Renal cortical epithelial cell (primary cell): Measurements from ENCODE around the gene KIAA0408. TPM values are rescaled to one million over a fixed set of nuclear protein-coding genes. Genes with fewer than 3 reads are reported as not detected.
A peak's percentile ranks its signal among the peaks of the same experiment; 100 is the strongest.

Experiments
- DNase-seq: peaks from one replicate; pipeline ENCODE4 v3.0.0-alpha.2; 2011; ENCODE audit warnings: low read depth
- total RNA-seq: library from RNA; depleted of rRNA; stranded (reverse); fragments of >200 nt; gene quantifications from 2 replicates; pipeline ENCODE4 v1.2.3, GENCODE V29; 2014

The KIAA0408 gene
- total RNA-seq = 1.0 and 4.4 TPM in 2 replicates

DNA sequence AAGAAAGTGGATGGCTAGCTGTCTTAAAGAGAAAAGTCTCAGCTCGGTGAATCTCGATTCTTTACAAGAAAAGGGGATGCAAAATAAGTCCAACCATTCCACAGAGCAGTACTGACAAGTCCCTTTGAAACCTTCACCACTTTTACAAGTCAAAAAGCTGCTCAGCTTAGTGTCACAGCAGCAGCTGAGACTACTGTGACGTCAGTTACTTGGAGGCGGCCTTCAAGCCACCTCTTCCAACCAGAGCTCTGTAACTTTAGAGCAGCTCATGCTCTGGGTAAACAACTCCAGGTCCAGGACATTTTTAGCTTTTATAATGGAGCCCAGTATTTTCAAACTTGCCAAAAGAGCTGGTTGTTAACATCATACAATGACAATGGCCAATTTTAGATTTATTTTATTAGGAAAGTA is at the start of gene KIAA0408:
Gene KIAA0408, minus strand, starts transcription at position 159 of the 411 bp plus-strand sequence. CDS start 5,408 bp downstream, outside the sequence.
- DNase-seq = peak; percentile 58

DNA sequence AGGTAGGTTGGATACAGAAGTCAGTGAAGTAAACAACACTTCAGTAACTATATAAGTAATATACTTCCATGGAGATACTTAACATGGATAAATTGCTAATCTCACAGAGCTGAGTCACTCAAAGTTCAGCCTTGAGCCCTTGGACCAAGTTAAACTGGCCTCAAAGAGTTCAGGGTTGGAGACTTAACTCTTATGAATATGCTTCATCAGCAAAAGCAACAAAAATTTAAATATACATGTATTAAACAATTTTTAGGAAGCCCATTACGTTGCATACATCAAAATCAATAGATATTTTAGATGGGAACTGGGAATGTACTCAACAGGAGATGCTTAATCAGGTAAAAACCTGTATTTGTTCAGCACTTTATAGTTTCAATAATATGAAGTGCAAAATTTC is 47.7 kb upstream of the KIAA0408 start:
- no peak for DNase-seq

DNA sequence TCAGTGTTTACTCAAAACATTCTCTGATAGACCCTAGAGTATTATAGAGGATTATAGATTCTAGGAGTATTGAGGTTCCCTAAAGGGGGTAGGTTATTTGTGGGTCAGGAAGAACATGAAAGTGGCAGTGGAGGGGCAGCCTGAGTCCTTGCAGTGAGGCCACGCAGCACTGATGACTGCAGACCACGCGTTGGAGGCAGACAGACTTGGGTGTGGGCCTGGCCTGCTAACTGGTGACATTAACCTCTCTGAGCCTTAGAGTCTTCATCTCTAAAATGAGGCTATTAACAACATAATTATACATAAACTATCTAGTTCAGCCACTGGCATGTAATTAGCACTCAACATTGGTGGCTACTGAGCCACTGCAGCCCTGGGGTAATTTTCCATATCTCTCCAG is 43.8 kb upstream of the KIAA0408 start:
- no peak for DNase-seq

DNA sequence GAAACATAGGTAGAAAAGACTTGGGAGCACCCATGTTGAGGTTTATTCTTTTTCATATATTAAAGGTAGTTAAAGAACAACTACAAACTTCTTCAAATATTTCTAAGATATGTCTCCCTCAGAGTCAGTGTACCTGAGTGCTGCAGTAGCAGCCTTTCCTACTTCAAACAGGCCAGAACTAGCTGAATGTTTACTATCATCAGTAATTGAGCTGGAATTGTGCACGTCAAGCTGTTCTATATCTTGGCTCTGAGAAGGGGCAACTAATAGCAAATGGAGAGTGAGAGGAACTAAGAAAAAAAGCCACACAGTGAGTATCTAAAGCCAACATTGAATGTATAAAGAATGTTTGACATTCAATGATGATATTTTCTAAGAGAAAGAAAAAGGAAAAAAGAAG is 38.2 kb upstream of the KIAA0408 start:
- no peak for DNase-seq

DNA sequence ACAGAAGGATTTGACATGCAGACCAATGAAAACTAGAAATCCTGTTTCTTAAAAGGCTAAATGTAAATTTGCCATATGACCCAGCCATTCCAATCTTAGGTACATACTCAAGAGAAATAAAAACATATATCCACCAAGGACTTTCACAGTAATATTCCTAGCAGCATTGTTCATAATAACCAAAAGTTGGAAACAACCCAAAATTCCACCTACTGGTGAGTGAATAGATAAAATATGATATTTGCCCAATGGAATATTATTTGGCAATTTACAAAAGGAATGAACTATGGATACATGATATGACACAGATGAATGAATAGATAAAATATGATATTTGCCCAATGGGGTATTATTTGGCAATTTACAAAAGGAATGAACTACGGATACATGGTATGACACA is 37.3 kb upstream of the KIAA0408 start:
- no peak for DNase-seq

DNA sequence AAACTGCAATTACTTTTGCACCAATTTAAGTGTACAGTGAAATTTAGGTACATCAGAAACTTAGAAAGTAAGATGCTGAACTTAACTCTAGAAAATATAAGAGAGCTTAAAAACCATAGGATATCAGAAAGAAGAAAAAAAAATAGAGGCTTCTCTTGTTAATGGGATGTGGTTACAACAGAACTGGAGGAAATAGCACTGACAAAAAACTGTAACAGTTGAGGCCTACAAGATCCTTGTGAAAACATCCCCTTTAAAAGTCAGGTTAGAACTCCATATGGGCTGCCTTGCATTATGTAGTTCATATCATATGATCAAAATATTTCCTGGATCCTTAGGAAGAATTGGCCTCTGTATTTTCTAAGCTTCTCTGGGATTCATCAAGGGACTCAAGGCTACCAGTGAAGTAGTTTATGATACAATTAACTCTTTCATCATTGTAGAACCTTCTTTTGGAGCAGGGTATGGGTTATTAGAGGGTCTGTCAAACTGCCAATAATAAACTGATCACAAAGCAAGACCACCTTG is 35.1 kb upstream of the KIAA0408 start:
- no peak for DNase-seq

DNA sequence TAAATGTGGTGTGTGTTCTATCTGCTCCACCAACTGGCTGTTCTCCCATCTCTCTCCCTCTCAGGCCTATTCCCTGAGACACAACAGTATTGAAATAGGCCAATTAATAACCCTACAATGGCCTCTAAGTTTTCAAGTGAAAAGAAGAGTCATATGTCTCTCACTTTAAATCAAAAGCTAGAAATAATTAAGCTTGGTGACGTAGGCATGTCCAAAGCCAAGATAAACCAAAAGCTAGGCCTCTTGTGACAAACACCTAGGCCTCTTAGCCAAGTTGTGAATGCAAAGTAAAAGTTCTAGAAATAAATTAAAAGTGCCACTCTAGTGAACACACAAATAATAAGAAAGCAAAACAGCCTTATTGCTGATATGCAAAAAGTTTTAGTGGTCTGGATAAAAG is 30.1 kb upstream of the KIAA0408 start:
- DNase-seq = no peak

DNA sequence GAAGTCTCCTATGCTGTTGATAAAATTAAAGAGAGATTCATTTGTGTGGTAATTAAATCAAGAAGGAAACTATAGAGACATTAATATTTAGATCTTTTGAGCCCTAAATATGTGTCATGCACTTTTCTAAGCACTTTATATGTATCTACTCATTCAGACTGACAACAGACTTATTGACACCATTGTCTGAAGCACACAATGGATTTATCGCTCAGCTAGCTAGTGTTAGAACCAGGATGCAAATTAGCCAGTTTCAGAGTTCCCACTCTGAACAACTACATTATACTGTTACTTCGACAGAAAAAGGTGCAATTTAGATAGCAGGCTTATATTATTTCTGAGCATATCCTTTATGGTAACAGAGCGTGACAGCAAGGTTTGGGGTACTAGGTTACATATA is 27.7 kb upstream of the KIAA0408 start:
- no peak for DNase-seq

DNA sequence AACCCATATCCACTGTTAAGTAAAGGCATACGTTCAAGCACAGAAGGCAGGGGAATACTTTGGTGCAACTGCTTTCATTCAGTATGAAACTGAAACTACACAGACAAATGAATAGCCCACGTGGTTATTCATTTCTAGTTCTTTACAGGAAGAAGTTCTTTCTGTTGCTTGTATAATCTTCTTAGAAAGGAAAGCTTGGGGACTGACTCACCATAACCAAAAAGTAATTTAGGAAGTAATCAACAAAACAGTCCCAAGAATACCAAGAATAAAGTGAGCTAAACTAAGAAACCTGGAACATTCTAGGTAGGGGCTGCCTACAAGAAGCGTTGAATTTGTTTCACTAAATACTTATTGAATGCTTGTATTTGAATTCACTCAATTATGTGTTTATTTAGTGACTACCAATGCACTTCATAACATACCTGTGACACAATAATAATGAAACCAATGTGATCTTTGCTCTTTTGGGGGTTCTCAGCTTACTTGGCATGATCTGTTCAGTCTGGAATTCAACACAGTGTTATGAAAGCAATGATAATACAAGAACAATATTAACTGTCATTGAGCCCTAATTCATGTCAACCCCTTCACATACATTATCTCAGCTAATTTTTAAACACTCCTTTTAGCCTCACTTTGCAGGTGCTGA is 25.1 kb upstream of the KIAA0408 start:
- peak; percentile 86 for DNase-seq

DNA sequence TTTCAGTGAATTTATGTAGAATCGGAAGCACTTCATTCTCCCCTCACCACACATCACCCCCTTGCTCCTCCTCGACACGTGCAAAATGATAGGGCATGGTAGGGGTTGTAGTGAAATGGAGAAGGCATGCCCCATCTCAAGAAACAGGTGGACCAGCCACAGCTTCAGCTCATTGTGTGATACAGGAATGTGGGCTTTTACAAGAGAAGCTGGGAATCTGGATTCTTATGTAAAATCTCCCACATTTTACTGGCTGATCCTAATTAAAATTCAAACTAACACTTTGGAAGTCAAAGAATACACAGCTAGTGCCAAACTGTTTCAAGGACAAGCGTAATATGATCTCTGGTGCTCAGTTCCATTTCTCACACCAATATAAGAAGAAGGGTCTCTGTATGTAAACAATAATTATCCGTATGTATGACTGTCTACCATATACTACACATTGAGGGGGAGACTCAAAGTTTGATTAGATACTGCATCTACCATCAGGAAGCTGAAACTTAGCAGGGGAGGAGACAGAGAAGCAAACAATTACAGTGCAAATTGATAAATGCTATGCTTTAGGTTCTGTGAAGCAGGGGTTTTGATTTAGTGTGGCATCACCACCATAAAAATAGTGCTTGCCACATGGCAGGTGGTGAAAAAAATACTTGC is 24.3 kb upstream of the KIAA0408 start:
- no peak for DNase-seq

DNA sequence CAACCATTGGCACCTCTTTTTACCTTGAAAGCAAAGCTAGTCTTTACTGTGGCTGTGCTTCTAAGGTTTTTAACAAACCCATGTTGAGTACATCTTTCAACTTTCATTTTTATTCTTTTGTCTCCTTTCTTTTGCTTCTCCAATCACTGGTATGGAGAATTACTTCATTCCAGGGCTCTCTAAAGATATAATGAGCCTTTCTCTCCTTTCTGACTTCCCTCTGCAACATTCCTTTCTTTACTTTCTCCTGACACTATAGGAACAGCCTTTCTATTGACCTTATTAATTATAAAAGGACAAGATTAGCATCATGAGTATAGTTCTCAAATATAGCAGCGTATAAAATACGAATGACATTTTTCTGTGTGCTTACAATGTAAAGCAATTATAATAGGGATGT is 23.1 kb upstream of the KIAA0408 start:
- no peak for DNase-seq

DNA sequence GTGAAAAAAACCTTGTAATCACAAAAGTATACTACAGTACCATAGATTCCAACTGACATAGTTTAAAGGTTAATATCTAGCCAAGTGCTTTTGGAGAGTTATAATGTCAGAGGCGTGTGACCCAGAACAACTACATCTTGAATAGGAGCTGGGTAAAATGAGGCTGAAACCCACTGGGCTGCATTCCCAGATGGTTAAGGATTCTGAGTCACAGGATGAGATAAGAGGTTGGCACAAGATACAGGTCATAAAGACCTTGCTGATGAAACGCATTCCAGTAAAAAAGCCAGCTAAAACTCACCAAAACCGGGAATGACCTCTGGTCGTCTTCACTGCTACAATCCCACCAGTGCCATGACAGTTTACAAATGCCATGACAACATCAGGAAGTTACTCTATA is 22.4 kb upstream of the KIAA0408 start:
- DNase-seq = peak; percentile 83

DNA sequence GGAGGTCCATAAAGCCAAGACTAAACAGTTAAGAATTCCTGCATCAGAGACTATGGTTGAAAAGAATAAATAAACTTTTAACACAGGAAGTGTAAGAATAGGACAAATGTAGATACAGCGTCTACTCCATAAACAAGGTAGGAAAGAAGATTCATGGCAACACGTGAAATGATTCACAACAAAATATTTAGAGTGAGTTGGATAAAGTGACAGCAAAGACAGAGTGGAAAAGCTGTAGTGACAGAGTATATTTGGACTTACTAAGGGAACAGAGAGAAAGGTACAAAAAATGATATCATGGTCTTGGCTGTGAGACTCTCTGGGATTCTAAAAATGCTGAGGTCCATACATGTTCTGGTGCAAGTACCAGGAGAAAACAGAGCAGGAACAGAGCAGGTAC is 21.9 kb upstream of the KIAA0408 start:
- DNase-seq = no peak

DNA sequence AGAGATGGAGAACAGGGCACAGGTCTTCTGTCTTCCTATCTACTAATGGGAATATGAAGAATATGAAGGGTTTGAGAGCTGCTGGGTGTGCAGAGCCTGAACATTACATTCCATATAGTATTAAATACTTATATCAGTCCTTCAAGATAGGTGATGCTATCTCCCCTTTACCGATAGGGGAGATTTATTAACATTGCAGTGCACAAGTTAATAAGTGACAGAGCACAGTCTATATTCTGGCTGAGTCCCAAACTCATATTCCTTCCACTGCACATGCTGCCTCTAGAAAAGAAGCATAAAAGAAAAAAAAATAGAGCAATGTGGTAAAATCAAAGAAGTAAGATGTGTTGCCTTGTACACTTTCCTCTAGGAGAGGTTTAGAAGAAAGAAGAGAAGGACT is 18.5 kb upstream of the KIAA0408 start:
- no peak for DNase-seq

DNA sequence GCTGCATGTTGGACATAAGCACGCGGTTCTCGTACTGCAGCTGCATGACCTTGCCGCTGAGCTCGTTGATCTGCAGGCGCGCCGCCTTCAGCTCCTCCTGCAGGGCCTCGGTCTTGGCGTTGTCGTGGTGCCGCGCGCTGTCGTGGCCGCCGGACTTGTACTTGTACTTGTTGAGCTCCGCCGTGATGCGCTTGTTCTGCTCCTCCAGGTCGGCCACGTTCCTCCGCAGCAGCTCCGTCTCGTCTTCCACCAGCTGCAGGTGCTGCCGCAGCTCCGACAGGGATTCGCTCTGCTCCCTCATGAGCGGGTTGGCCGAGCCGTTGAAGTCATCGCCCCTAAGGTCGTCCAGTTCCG is 16.6 kb upstream of the KIAA0408 start:
- no peak for DNase-seq

DNA sequence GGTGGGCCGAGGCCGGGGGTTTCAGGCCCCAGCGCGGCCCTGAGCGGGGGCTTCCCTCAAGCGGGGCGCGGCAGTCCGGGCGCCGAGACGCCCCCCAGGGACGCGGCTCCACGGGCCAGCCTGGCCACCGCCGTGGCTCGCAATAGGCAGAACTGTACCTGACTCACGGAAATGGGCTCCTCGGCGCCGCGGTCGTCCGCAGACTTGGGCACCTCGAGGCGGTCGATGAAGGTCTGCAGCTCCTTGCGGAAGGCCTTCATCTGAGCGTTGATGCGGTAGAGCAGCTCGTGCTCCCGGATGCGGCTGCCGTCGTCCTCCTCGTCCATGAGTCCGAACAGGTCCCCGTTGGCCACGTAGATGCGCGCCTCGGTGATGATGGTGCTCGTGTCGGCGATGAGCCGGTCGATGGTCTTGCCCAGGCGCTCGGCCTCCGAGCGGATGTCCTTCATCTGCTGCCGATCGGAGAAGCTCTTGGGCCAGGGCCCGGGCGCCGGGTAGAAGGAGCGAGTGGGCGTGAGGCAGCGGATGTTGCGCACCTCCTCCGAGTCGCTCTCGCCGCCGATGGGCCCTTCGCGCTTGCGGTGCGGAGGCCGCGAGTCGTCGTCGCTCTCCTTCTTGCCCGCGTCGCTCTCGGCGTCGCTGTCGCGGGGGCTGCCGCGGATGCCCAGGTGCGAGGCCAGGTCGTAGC is 16.1 kb upstream of the KIAA0408 start:
- DNase-seq = no peak

DNA sequence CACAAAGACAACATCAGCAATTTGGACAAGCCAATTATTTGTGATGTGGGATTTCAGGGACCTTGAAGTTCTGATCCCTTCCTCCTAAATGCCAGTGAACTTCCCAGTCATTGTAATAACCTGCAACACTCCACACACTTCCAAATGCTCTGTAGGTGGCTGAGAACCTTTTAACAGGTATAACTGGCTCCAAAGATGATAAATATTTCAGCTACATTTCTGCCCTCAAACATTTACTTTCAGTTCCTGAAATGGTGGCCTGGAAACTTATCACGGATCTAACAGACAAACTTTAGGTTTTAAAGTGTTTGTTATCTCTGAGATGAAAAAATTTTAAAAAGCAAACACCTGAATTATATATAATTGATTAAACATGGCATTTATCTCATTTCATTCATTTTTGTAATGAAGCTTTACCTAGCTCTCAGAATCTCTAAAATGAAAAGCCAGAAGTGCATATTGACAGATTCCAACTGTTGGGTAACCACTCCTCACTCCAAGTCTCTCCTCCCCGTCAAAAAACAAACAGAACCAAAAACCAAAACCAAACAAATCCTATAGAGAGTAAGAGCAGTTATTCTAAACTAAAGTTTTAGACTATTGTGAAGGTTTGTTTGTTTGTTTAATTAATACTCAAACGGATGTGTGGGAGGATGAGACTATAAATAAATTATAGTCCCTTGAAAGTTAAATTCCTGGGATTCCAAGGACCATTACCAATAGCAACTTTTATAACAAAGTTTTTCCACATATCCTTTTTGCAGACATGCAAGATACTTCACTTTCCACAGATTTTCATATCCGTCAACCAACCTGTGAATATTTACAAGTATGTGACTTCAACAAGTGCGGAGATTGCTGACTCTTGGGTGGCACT is 12.4 kb upstream of the KIAA0408 start:
- DNase-seq = no peak

DNA sequence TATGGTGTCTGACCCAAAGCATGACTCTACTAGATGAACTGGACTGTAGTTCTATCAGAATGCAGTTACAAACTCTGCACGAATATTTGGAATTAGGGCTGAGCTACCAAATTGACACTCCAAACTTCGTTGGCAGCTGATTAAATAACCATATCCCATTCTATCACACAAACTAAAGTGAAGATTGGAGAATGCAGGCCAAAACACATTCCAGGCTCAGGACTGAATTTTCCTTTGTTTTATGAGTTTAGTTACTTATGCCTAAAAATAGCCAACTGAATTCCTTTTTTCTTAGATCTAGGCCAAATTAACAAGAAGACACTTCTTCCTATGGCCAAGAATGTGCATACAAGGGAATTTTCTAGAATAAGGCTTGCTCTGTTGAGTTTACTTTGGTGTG is 9.7 kb upstream of the KIAA0408 start:
- DNase-seq = no peak

DNA sequence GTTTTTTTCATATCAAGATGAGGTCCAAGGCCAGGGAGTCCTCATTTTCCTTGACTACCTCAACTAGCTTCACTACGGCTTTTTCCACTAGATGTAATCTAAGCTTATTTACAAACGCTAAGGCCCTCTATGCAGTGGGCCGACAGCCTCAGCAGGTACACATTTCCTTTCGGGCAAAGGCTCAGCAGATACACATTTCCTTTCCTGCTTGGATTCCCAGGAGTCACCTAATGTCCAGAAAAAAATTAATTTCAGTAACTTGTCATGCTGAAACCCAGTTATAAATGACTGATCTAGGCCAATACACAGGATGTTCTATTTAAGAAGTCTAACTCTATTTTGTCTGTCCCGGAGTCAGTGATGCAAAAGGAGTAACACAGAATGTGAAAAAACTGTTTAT is 7.2 kb upstream of the KIAA0408 start:
- DNase-seq = no peak

DNA sequence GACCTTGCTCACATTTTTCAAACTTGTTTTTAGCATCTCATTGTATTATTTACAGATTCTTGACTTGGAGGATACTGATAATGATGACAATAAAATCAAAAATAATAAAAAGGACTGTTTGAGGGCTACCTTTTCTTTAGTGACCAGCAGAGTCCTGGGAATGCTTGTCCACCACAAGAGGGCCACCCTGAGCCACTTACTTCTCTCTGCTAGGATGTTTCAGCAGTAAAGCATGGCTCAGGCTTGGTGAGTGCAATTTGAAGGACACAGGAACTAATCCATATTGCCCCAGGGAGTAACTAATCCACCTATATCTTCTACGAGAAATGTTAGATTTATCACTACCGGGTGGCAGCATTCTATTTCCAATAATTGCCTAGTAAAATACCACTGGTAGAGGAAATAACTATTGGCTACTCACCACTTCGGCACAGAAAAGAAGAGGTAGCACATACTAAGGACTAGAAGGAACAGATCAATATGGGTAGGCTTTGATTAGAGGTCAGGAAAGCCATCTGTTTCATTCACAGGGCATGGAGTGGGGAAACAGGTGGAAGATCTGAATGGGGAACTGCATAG is 5.8 kb upstream of the KIAA0408 start:
- peak; percentile 64 for DNase-seq

DNA sequence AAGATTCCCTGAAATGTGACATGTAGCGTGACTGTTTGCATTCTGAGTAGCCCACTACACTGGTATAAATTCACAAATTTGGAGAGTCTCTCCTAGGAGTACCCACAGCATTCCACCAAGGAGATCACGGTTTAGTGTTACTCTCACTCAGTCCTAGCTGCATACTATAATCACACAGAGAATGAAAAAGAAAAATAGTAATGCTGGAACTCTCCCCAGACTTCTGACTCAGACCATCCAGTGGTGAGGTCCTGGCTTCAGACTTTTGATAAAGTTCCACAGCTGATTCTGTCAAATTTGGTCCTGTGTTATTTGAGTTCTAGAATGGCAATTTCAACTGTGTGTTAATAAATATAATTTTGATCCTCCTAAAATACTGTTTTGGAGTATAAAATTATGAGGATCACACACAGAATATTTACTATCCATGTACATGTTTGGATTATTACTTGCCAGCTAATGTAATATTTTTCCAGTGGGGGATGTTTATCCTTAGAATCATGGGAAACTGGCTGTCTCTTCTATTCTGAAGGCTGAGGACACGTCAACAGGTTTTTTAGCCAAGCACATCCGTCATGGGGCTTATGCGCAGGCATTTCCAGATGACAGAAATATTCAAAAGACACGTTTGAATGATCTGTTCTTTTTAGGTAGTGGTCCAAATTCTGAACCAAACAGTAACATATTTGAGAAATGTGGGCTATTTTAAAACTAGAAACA is 5.1 kb upstream of the KIAA0408 start:
- DNase-seq = no peak
